ENCODE results near the gene DLG5.

Gene DLG5

GRCh38 chr10:77913090-77913489 is 13.5 kb downstream of the DLG5 start:
- no peak for DNase-seq (ENCODE audit: low read depth in 3 of 3)

DNA sequence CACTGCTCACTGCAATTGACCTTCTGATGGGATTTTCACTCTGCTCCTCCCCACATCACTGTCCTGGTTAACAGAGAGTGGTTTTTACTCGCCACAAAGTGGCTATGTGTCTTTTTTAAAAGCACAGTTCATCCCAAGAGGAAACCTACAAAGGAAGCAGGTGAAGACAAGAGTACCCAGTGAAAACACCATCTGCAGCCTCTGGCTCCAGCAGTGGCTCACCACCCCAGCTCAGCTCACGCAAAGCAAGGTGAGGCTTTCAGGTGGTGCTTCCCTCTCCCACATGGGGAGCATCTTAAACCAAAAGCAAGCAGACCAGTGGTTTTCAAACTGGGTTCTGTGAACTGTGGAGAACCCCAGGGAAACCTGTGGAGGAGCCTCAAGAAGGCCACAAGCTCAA is 14.0 kb downstream of the DLG5 start:
- no peak for DNase-seq (ENCODE audit: low read depth in 3 of 3)

DNA sequence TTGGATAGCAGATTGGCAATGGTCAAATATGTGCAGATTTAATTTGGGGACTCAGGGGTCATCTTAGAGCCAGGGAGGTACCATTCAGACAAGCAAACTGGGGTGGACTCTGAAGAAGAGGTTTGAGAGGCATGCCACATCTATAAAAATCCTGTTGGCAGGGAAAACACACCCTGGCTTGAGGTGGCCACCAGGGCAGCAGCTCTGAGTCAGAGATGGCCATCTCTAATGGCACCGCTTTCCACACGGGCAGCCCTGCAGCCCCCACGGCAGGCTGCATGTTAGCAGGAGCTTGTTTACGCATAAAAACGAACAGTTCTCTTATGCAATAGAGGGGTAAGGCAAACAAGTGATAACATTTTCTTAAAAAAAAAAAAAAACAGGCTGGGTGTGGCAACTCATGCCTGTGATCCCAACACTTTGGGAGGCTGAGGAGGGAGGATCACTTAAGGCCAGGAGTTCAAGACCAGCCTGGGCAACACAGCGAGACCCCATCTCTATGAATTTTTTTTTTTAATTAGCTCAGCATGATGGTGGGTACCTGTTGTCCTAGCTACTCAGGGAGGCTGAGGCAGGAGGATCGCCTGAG is 14.9 kb downstream of the DLG5 start:
- no peak for DNase-seq (ENCODE audit: low read depth in 3 of 3)

DNA sequence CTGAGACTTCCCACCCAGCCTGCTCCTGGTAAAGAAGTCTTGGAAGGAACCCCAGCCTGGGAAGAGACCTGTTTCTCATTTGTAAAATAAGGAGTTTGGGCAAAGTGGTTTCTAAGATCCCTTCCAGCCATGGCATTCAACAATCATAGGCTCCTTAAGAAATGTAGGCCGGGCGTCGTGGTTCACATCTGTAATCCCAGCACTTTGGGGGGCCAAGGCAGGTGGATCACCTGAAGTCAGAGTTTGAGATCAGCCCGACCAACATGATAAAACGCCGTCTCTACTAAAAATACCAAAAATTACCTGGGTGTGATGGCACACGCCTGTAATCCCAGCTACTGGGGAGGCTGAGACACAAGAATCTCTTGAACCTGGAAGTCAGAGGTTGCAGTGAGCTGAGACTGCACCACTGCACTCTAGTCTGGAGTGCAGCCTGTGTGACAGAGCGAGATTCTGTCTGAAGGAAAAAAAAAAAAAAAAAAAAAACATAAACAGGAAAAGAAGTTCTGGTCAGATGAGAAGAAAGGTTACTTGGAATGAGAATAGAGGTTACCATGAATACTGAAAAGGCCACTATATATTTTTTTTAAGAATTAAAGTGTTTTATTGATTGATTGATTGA is 15.9 kb downstream of the DLG5 start:
- DNase-seq (ENCODE audit: low read depth in 3 of 3) = no peak

GRCh38 chr10:77909749-77910375 is 16.7 kb downstream of the DLG5 start:
- DNase-seq (ENCODE audit: low read depth in 3 of 3) = no peak

GRCh38 chr10:77909021-77909748 is 17.4 kb downstream of the DLG5 start:
- DNase-seq (ENCODE audit: low read depth in 3 of 3) = no peak

DNA sequence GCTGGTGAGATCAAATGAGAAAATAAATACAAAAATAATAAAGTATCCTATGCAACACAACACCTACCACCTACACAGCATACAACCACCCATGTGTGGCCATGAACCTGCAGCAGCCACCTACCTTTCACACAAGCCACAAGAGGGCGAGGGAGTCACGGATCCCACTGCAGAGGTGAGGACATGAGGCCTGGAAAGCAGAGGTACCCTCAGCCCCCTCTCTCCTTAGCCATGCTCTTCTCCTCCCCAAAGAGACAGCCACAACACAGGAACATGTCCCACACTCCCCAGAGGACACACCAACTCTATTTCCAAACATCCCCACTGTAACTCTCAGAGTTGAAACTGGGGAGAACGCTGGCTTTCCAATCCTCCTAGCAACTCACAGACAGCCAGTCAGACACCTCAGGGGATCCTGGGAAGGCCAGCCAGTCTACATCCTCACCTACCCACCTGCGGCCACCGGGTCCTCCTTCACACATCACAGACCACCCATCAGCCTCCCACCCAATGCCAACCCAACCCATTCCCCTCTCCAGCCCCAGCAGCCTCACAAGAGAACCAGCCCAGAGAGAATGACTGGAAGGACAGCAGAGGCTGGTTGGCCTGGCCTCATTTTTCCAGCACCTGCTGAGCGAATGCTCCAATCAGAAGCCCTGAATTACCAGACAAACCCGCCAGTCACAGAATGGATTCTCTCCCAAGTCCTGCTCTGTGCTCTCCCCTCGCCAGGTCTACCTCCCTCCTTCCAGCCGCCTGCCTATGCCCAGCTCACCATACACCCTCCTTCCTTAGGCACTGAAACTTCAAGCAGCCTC is 18.4 kb downstream of the DLG5 start:
- no peak for DNase-seq (ENCODE audit: low read depth in 3 of 3)

DNA sequence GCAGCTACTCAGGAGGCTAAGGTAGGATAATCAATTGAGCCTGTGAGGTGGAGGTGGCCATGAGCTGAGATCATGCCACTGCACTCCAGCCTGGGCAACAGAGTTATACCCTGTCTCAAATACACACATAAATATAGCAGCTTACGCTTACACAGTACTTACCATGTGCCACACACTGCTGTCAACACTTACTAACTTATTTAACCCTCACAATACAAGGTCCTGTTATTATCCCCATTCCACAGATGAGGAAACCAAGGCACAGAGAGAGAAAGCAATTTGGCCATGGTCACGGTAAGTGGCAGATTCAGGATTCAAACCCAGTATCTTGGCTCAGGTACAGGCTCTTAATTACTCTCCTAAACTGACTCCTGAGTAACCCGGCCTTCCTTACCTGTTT is 19.1 kb downstream of the DLG5 start:
- no peak for DNase-seq (ENCODE audit: low read depth in 3 of 3)

DNA sequence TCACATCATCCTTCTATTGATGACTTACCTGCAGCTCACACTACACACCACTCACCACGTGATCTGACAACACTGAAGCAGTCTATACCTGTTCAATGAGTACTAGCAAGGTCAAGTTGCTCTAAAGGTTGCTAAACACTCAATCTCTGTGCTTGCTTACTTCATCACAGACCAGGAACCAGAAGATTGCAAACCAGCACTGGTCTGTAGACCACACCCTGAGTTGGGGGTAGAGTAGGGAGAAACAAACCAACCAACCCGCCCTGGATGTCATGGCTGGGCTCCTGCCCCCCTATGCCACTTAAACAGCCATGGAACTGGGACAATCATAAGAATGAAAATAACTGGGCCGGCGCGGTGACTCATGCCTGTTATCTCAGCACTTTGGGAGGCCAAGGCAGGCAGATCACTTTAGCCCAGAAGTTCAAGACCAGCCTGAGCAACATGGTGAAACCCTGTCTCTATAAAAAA is 19.6 kb downstream of the DLG5 start:
- DNase-seq (ENCODE audit: low read depth in 3 of 3) = no peak

DNA sequence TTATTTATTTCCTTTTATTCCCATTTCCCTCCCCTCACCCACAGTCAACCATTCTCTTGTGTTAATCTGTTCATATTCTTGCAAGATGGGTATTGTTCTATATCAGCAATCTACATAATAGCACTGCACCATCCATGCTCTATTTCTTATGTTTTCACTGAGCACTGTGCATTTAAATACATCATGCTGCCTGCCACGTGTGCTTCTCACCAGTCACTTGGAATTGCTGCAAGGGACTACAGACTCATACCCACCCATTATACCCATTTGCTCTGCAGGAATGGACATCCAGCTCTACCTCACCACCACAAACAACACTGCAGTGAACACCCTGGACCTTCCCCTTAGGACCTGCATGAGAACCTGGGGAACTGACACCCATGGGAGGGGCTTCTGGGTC is 20.8 kb downstream of the DLG5 start:
- DNase-seq (ENCODE audit: low read depth in 3 of 3) = no peak

GRCh38 chr10:77905086-77905748 is 21.3 kb downstream of the DLG5 start:
- no peak for DNase-seq (ENCODE audit: low read depth in 3 of 3)

- no peak for DNase-seq (ENCODE audit: low read depth in 3 of 3)
Observed at GRCh38 chr10:77904100-77904840, 22.3 kb downstream of the DLG5 start.

DNA sequence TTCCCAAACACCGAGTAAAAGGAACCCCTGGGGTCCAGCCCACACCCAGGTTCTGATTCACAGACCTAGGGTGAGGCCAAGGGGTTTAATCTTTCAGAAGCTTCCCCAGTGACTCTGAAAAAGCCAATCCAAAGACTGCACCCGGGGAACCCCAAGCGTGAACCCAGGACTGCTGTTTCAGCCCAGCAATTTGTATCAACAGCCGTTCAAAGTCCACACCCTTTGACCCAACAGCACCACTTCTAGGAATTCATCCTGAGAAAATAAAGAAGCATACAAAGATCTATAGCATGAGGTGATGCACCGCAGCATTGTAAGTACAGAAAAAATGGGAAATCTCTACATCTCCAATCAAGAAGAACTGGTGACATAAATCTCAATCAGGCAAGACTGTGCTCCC is 24.4 kb downstream of the DLG5 start:
- no peak for DNase-seq (ENCODE audit: low read depth in 3 of 3)

DNA sequence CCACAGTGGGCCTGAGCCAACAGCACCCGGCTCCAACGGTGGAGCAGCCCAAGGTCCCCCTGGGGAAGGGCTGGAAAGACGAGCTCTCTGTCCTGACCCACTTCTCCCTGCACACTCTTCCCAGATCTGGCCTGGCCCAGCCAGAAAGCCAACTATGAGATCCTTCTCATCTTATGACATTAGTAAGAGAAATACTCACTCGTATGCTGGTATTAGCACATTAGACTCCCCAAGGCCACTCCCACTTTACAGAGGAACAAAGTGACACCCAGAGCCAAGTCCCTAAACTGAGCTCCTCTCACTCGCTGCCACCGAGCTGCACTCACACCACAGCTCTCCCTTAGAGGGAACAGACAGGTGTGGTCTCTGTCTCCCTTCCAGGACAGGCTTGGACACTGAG is 24.8 kb downstream of the DLG5 start:
- DNase-seq (ENCODE audit: low read depth in 3 of 3) = no peak

GRCh38 chr10:77899690-77900089 is 26.9 kb downstream of the DLG5 start:
- no peak for DNase-seq (ENCODE audit: low read depth in 3 of 3)

GRCh38 chr10:77899080-77899477 is 27.5 kb downstream of the DLG5 start:
- DNase-seq (ENCODE audit: low read depth in 3 of 3) = no peak

GRCh38 chr10:77898323-77899079 is 28.1 kb downstream of the DLG5 start:
- DNase-seq (ENCODE audit: low read depth in 3 of 3) = no peak

GRCh38 chr10:77896058-77896457 is 30.5 kb downstream of the DLG5 start:
- DNase-seq (ENCODE audit: low read depth in 3 of 3) = no peak

- no peak for DNase-seq (ENCODE audit: low read depth in 3 of 3)
Observed at GRCh38 chr10:77894058-77894457, 32.5 kb downstream of the DLG5 start.

GRCh38 chr10:77893386-77893785 is 33.2 kb downstream of the DLG5 start:
- DNase-seq (ENCODE audit: low read depth in 3 of 3) = no peak
